Measurements from ENCODE around the gene EFR3B. TPM values are rescaled to one million over a fixed set of nuclear protein-coding genes. Genes with fewer than 3 reads are reported as not detected.

The EFR3B gene
- total RNA-seq, 1 experiment from 2014 or later = 8.9 TPM

DNA sequence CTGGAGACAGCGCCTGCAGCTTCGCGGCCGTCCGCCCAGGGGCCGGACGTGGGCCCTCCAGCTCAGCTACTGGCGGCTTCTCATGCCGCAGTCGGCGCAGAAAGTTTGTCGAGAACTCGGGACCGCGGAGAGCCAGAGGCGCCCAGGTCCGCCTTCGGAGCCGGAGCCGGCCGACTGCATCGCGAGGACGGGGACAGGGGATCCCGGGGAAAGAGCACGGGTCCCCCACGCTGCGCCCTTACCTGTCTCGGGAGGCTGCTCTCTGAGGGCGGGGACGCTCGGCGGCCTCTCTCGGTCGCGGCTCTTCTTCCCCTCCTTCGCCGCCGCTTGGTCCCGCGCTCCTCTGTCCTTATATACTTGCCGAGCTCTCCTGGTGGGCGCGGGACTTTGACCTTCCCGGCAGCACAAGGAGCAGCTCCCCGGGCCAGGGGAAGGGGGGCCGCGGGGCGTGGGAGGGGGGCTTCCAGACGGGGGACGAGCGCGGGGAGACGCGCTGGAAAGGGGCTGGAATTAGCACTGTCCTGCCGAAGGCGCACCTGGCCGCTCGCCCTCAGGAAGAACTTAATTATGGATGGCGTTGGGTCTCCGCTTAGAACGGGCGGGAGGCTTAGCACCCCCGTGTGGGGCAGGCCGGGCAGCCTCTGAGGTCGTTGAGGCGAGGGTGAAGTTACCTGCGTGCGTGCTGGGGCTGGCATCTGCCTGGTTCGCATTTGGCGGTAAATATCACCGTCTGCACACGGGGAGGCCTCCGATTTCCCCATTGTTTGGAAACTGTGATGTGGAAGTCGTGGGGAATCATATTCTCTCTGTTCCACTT lies 126.6 kb downstream of the EFR3B start, which contains the start of gene POMC (continued):
- TF ChIP-seq, protein P1, sequence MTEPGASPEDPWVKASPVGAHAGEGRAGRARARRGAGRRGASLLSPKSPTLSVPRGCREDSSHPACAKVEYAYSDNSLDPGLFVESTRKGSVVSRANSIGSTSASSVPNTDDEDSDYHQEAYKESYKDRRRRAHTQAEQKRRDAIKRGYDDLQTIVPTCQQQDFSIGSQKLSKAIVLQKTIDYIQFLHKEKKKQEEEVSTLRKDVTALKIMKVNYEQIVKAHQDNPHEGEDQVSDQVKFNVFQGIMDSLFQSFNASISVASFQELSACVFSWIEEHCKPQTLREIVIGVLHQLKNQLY (CRISPR knock-in tag; IDR thresholded peaks at IDR 0.05) = no peak
- TF ChIP-seq ZNF232 (CRISPR knock-in tag; IDR thresholded peaks at IDR 0.05) = no peak
- no peak for TF ChIP-seq JAZF1 (CRISPR knock-in tag; IDR thresholded peaks at IDR 0.05)
- no peak for TF ChIP-seq ZBTB21 (CRISPR knock-in tag; IDR thresholded peaks at IDR 0.05; ENCODE audit: borderline replicate concordance)
- TF ChIP-seq FOXJ3 (CRISPR knock-in tag; IDR thresholded peaks at IDR 0.05; ENCODE audit: borderline replicate concordance) = no peak
- TF ChIP-seq GABPB1 (CRISPR knock-in tag; IDR thresholded peaks at IDR 0.05) = no peak

DNA sequence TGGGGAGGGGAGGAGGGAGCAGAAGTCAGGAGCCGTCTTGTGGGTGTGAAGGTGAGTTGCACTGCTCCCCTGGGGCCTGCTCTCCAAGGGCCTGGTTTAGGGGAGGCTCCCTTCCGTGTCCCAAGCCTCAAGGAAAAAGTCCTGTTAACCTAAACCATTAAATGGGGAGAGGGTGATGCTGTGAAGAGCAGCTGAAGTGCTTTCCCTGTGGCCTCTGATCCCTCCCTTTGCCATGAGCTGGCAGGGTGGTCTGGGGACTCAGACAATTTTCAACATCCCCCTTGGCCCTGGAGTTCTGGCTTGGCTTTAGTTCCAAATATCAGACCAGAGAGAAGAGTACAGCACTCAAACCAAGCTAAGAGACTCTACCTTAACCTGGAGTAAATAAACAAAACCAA lies 127.2 kb downstream of the EFR3B start:
- ChIA-PET POLR2A (interaction anchor here (0.5 kb wide), 1 partner anchor 404 kb away, joined by 5 read pairs; no protein-coding TSS in a partner anchor), CTCF (interaction anchor here (1.0 to 2.6 kb wide), 4 partner anchors 27 to 194 kb away, joined by 4 to 12 read pairs (median 8); no protein-coding TSS in a partner anchor)
- peak; percentile 7 for ATAC-seq
- Mint-ChIP-seq H3K36me3 (no peaks in the 10 kb centered on the region), H3K27ac (no peak overlapping the region), H3K4me3 (peak overlapping the region; percentile 74), H3K4me1 (peaks cover 9% of the 10 kb centered on the region), H3K27me3 (ENCODE audit: low read depth) (peaks cover 68% of the 10 kb centered on the region), H3K9me3 (no peaks in the 10 kb centered on the region)
- DNase-seq (ENCODE audit: low spot score) = no peak
- no peak for TF ChIP-seq SMAD3 (CRISPR knock-in tag; IDR thresholded peaks at IDR 0.05; ENCODE audit: borderline replicate concordance)
- TF ChIP-seq, protein P2, sequence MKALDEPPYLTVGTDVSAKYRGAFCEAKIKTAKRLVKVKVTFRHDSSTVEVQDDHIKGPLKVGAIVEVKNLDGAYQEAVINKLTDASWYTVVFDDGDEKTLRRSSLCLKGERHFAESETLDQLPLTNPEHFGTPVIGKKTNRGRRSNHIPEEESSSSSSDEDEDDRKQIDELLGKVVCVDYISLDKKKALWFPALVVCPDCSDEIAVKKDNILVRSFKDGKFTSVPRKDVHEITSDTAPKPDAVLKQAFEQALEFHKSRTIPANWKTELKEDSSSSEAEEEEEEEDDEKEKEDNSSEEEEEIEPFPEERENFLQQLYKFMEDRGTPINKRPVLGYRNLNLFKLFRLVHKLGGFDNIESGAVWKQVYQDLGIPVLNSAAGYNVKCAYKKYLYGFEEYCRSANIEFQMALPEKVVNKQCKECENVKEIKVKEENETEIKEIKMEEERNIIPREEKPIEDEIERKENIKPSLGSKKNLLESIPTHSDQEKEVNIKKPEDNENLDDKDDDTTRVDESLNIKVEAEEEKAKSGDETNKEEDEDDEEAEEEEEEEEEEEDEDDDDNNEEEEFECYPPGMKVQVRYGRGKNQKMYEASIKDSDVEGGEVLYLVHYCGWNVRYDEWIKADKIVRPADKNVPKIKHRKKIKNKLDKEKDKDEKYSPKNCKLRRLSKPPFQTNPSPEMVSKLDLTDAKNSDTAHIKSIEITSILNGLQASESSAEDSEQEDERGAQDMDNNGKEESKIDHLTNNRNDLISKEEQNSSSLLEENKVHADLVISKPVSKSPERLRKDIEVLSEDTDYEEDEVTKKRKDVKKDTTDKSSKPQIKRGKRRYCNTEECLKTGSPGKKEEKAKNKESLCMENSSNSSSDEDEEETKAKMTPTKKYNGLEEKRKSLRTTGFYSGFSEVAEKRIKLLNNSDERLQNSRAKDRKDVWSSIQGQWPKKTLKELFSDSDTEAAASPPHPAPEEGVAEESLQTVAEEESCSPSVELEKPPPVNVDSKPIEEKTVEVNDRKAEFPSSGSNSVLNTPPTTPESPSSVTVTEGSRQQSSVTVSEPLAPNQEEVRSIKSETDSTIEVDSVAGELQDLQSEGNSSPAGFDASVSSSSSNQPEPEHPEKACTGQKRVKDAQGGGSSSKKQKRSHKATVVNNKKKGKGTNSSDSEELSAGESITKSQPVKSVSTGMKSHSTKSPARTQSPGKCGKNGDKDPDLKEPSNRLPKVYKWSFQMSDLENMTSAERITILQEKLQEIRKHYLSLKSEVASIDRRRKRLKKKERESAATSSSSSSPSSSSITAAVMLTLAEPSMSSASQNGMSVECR (CRISPR knock-in tag; IDR thresholded peaks at IDR 0.05; ENCODE audit: borderline replicate concordance) = 0 out of 2 replicates have a peak, but pooled peaks have one; percentile 33
- no peak for TF ChIP-seq JAZF1 (CRISPR knock-in tag; IDR thresholded peaks at IDR 0.05)
- TF ChIP-seq TEAD1 (CRISPR knock-in tag; IDR thresholded peaks at IDR 0.05) = 0 out of 2 replicates have a peak, but pooled peaks have one; percentile 6
- no peak for TF ChIP-seq IRF2 (CRISPR knock-in tag; IDR thresholded peaks at IDR 0.05; ENCODE audit: borderline replicate concordance, low read depth)
- TF ChIP-seq, protein P3, sequence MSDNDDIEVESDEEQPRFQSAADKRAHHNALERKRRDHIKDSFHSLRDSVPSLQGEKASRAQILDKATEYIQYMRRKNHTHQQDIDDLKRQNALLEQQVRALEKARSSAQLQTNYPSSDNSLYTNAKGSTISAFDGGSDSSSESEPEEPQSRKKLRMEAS (CRISPR knock-in tag; IDR thresholded peaks at IDR 0.05) = peak; percentile 20; the same call in 1 of the 2 replicates
- TF ChIP-seq, protein P4, sequence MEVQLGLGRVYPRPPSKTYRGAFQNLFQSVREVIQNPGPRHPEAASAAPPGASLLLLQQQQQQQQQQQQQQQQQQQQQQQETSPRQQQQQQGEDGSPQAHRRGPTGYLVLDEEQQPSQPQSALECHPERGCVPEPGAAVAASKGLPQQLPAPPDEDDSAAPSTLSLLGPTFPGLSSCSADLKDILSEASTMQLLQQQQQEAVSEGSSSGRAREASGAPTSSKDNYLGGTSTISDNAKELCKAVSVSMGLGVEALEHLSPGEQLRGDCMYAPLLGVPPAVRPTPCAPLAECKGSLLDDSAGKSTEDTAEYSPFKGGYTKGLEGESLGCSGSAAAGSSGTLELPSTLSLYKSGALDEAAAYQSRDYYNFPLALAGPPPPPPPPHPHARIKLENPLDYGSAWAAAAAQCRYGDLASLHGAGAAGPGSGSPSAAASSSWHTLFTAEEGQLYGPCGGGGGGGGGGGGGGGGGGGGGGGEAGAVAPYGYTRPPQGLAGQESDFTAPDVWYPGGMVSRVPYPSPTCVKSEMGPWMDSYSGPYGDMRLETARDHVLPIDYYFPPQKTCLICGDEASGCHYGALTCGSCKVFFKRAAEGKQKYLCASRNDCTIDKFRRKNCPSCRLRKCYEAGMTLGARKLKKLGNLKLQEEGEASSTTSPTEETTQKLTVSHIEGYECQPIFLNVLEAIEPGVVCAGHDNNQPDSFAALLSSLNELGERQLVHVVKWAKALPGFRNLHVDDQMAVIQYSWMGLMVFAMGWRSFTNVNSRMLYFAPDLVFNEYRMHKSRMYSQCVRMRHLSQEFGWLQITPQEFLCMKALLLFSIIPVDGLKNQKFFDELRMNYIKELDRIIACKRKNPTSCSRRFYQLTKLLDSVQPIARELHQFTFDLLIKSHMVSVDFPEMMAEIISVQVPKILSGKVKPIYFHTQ (CRISPR knock-in tag; IDR thresholded peaks at IDR 0.05) = no peak

DNA sequence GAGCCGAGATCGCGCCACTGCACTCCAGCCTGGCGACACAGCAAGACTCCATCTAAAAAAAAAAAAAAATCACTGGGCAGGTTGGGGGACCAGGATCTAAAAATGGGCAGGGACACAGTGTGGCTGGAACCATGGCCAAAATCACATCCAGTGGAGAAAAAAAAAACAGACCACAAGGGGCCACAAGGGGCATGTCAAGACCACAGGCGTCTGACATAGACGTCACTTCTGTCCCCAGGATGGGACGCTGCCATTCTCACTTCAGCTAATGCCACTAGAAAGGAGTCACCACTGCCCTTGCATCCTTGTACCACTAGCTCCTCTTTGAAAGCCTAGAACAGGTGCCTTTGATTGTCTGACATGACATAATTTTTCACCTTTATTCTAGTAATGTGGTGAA lies 129.0 kb downstream of the EFR3B start:
- H3K36me3 Mint-ChIP-seq = no peaks in the 10 kb centered on the region
- no peak overlapping the region for H3K27ac Mint-ChIP-seq
- no peaks in the 10 kb centered on the region for H3K9me3 Mint-ChIP-seq
- ATAC-seq (no peak), DNase-seq (ENCODE audit: low spot score) (no peak)
- POLR2A ChIA-PET = no interaction called here
- H3K27me3 Mint-ChIP-seq (ENCODE audit: low read depth) = peaks cover 57% of the 10 kb centered on the region
- H3K4me1 Mint-ChIP-seq = peaks cover 9% of the 10 kb centered on the region
- no peak overlapping the region for H3K4me3 Mint-ChIP-seq
- CTCF ChIA-PET = interaction anchor here (1.0 to 1.5 kb wide), 2 partner anchors 30 to 177 kb away, joined by 3 read pairs; no protein-coding TSS in a partner anchor
- TF ChIP-seq, protein P5, sequence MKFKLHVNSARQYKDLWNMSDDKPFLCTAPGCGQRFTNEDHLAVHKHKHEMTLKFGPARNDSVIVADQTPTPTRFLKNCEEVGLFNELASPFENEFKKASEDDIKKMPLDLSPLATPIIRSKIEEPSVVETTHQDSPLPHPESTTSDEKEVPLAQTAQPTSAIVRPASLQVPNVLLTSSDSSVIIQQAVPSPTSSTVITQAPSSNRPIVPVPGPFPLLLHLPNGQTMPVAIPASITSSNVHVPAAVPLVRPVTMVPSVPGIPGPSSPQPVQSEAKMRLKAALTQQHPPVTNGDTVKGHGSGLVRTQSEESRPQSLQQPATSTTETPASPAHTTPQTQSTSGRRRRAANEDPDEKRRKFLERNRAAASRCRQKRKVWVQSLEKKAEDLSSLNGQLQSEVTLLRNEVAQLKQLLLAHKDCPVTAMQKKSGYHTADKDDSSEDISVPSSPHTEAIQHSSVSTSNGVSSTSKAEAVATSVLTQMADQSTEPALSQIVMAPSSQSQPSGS (CRISPR knock-in tag; IDR thresholded peaks at IDR 0.05; ENCODE audit: borderline replicate concordance, low read depth) = no peak
- TF ChIP-seq CREM (CRISPR knock-in tag; IDR thresholded peaks at IDR 0.05) (no peak), FOXP1 (CRISPR knock-in tag; IDR thresholded peaks at IDR 0.05; ENCODE audit: borderline replicate concordance) (no peak), RELA (CRISPR knock-in tag; IDR thresholded peaks at IDR 0.05; ENCODE audit: borderline replicate concordance) (no peak)
- TF ChIP-seq, protein P6, sequence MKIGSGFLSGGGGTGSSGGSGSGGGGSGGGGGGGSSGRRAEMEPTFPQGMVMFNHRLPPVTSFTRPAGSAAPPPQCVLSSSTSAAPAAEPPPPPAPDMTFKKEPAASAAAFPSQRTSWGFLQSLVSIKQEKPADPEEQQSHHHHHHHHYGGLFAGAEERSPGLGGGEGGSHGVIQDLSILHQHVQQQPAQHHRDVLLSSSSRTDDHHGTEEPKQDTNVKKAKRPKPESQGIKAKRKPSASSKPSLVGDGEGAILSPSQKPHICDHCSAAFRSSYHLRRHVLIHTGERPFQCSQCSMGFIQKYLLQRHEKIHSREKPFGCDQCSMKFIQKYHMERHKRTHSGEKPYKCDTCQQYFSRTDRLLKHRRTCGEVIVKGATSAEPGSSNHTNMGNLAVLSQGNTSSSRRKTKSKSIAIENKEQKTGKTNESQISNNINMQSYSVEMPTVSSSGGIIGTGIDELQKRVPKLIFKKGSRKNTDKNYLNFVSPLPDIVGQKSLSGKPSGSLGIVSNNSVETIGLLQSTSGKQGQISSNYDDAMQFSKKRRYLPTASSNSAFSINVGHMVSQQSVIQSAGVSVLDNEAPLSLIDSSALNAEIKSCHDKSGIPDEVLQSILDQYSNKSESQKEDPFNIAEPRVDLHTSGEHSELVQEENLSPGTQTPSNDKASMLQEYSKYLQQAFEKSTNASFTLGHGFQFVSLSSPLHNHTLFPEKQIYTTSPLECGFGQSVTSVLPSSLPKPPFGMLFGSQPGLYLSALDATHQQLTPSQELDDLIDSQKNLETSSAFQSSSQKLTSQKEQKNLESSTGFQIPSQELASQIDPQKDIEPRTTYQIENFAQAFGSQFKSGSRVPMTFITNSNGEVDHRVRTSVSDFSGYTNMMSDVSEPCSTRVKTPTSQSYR (CRISPR knock-in tag; IDR thresholded peaks at IDR 0.05) = no peak
- TF ChIP-seq, protein P7, sequence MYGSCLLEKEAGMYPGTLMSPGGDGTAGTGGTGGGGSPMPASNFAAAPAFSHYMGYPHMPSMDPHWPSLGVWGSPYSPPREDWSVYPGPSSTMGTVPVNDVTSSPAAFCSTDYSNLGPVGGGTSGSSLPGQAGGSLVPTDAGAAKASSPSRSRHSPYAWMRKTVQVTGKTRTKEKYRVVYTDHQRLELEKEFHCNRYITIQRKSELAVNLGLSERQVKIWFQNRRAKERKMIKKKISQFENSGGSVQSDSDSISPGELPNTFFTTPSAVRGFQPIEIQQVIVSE (CRISPR knock-in tag; IDR thresholded peaks at IDR 0.05; ENCODE audit: borderline replicate concordance) = no peak

All from WTC11 (cell line).